ENCODE data around the gene CFAP74.
"Not testable (repeated sequence)": the region's sequence is repeated elsewhere in the genome, so short reads cannot be mapped to it uniquely, and the experiment has no call there.

Gene CFAP74

GRCh38 chr1:1946540-1946939 is 57.0 kb downstream of the CFAP74 start:
- DNase-seq: peak in 1 of 2 experiments; percentile 31

- no peak for DNase-seq
Observed at GRCh38 chr1:1945782-1946393, 57.7 kb downstream of the CFAP74 start.

GRCh38 chr1:1943834-1944570 is 59.6 kb downstream of the CFAP74 start:
- DNase-seq: peak; percentile 50 to 72

GRCh38 chr1:1942753-1943656 is 60.6 kb downstream of the CFAP74 start:
- DNase-seq: peak; percentile 59 to 60

GRCh38 chr1:1941868-1942752 is 61.5 kb downstream of the CFAP74 start:
- DNase-seq: peak in 1 of 2 experiments; percentile 27

- no peak for DNase-seq
Observed at GRCh38 chr1:1941211-1941841, 62.3 kb downstream of the CFAP74 start.

GRCh38 chr1:1940123-1940425 is 63.5 kb downstream of the CFAP74 start:
- no peak for DNase-seq

- DNase-seq: no peak
Observed at GRCh38 chr1:1939296-1940122, 64.1 kb downstream of the CFAP74 start.

GRCh38 chr1:1938613-1939295 is 64.8 kb downstream of the CFAP74 start:
- no peak for DNase-seq

GRCh38 chr1:1938276-1938573 is 65.4 kb downstream of the CFAP74 start:
- no peak for DNase-seq

GRCh38 chr1:1937549-1938275 is 65.9 kb downstream of the CFAP74 start:
- DNase-seq: no peak

GRCh38 chr1:1937061-1937460 is 66.5 kb downstream of the CFAP74 start:
- no peak for DNase-seq

GRCh38 chr1:1934848-1935247 is 68.7 kb downstream of the CFAP74 start:
- not testable (repeated sequence) for DNase-seq

GRCh38 chr1:1929639-1930545 is 73.7 kb downstream of the CFAP74 start:
- DNase-seq: no peak

GRCh38 chr1:1929102-1929638 is 74.4 kb downstream of the CFAP74 start:
- no peak for DNase-seq

- no peak for DNase-seq
Observed at GRCh38 chr1:1928231-1929101, 75.1 kb downstream of the CFAP74 start.

- DNase-seq: no peak
Observed at GRCh38 chr1:1927751-1928150, 75.8 kb downstream of the CFAP74 start.
